Adrenal gland (tissue), 12 donors: ENCODE measurements around the gene SLC25A42. TPM values are rescaled to one million over a fixed set of nuclear protein-coding genes. Genes with fewer than 3 reads are reported as not detected.

Experiments used
- DNase-seq, 7 donors: peaks; one replicate each; pipeline ENCODE4 v3.0.0-alpha.2; 2019 to 2020
- H3K27ac ChIP-seq, 5 donors: fragments of 200-600 bp; sonication (generic) in 4 of 5; 1 replicate in 3 of 5; 2 replicates in 2 of 5; pipeline versions ENCODE4 v1.5.1 to v1.8.0; 2016 to 2020; ENCODE audit warnings: mild to moderate bottlenecking in 1 of 5
- H3K27me3 ChIP-seq: fragments of 200-600 bp; 2 replicates; pipeline ENCODE4 v1.8.0; 2021
- H3K36me3 ChIP-seq, 2 donors: fragments of 200-600 bp; replicated peaks in 1 of 2; 1 replicate in 1 of 2; 2 replicates in 1 of 2; pipeline versions ENCODE4 v1.5.1 to v1.8.0; 2018 to 2022
- H3K4me1 ChIP-seq, 2 donors: fragments of 200-600 bp; replicated peaks in 1 of 2; 1 replicate in 1 of 2; 2 replicates in 1 of 2; pipeline versions ENCODE4 v1.5.1 to v1.8.0; 2018 to 2021
- H3K4me3 ChIP-seq, 4 donors: fragments of 200-600 bp; sonication (generic) in 3 of 4; one replicate each; pipeline ENCODE4 v1.5.1; 2016 to 2018
- H3K9me3 ChIP-seq, 3 donors: fragments of 200-600 bp; sonication (generic) in 1 of 3; replicated peaks in 1 of 3; 1 replicate in 2 of 3; 2 replicates in 1 of 3; pipeline versions ENCODE4 v1.5.1 to v1.8.0; 2016 to 2021
- CTCF ChIP-seq, 6 experiments: fragments of 450-650 bp in 4 of 6; fragments of 200-600 bp in 2 of 6; sonication (generic) in 1 of 6; IDR thresholded peaks; 1 replicate in 5 of 6; 2 replicates in 1 of 6; pipeline versions ENCODE4 v1.5.1 to v1.8.0; 2016 to 2021; ENCODE audit warnings: antibody characterized with exemption in 6 of 6, mild to moderate bottlenecking in 2 of 6, moderate library complexity in 1 of 6
- POLR2A ChIP-seq, 2 donors: fragments of 450-650 bp; IDR thresholded peaks; one replicate each; pipeline ENCODE4 v1.6.1; 2017; ENCODE audit warnings: antibody characterized with exemption in 2 of 2, mild to moderate bottlenecking in 2 of 2, moderate library complexity in 1 of 2
- WGBS, 4 donors: extraction: QIAGEN DNeasy Blood & Tissue Kit in 2 of 4; methylation state at CpG; one replicate each; pipeline versions ENCODE4 v1.1.5 to v1.1.7; 2013 to 2017; 5-methylcytosine and 5-hydroxymethylcytosine counted together
- intact Hi-C, 2 donors: fragments of 100-400 bp; cut with DNase I; formaldehyde crosslinking; loops; one replicate each; pipeline versions ENCODE4 v1.14.1 to v1.15.0; 2022 to 2023
- polyA plus RNA-seq, 3 donors: library from polyadenylated mRNA; stranded (reverse); fragments of 200-250 nt in 2 of 3; fragments of 350-450 nt in 1 of 3; fragmentation: Illumina TruSeq in 1 of 3; extraction: RNeasy Lipid Tissue Mini Kit (QIAGEN cat#74804) in 1 of 3; gene quantifications; one replicate each; pipeline ENCODE4 v1.2.3, GENCODE V29; 2013 to 2014
- total RNA-seq, 9 donors: library from RNA; depleted of rRNA in 4 of 9; stranded (reverse); fragments of >200 nt in 4 of 9; fragments of 120-200 nt in 1 of 9; fragmentation: NEBNext Ultra II Directional in 1 of 9; extraction: Animal tissue kit (Norgen Biotek cat#: 25700) in 1 of 9; gene quantifications; one replicate each; pipeline versions ENCODE4 v1.1.0 to v1.2.4, GENCODE V29; 2013 to 2023
- donor health status: healthy with polysubstance abuse.
- donor health status: Bipolar disorder and iron deficiency.
- donor health status: DM: yes; HTN: yes; CAD: no.
- donor health status: DM: no; HTN: no; CAD: no.
- donor health status: DM: no; HTN: no; CAD: no.
- donor health status: DM: yes; HTN: yes; CAD: no.

Gene SLC25A42
- total and polyA plus RNA-seq, 12 donors = 5.7 to 14.3 (median 11.4) TPM

- Histone ChIP-seq H3K27ac (no peak overlapping the region), H3K9me3 (no peaks in the 10 kb centered on the region), H3K36me3 (no peaks in the 10 kb centered on the region), H3K4me3 (no peak overlapping the region), H3K27me3 (no peaks in the 10 kb centered on the region), H3K4me1 (no peaks in the 10 kb centered on the region)
- WGBS, 4 donors = 84 to 94% (median 92%) methylated on average over 5 to 7 of the region's 7 CpGs
- intact Hi-C loops = no loop called here
- no peak for DNase-seq
- TF ChIP-seq POLR2A (IDR thresholded peaks at IDR 0.05) (no peak), CTCF (IDR thresholded peaks at IDR 0.05) (no peak)
Measured at GRCh38 chr19:19162495-19162894, 98.7 kb downstream of the SLC25A42 start.

Other genes starting within 250 kb of the SLC25A42 start
- gene UPF1, start 232.0 kb upstream of the SLC25A42 start, total RNA-seq = 100 to 1,000 TPM in 1 of 9 donors, 10 to 100 TPM in 8; 31.1 to 141 (median 78.7) TPM
- 10 to 100 TPM; 27.6 to 80.8 (median 55.1) TPM for gene UPF1, start 232.0 kb upstream of the SLC25A42 start, polyA plus RNA-seq
- 1 to 10 TPM in 3 of 9 donors, under 1 TPM in 3, not detected in 3; 0.29 to 2.8 (median 1.1) TPM for gene CERS1, start 167.8 kb upstream of the SLC25A42 start, total RNA-seq
- gene CERS1, start 167.8 kb upstream of the SLC25A42 start, polyA plus RNA-seq = 1 to 10 TPM; 1.8 to 4.3 (median 2.8) TPM
- 100 to 1,000 TPM; 208 to 400 (median 306) TPM for gene COPE, start 144.6 kb upstream of the SLC25A42 start, total RNA-seq
- 100 to 1,000 TPM in 2 of 3 donors, 10 to 100 TPM in 1; 45.1 to 298 (median 245) TPM for gene COPE, start 144.6 kb upstream of the SLC25A42 start, polyA plus RNA-seq
- 10 to 100 TPM; 29.1 to 53.1 (median 46.4) TPM for gene DDX49, start 144.3 kb upstream of the SLC25A42 start, total RNA-seq
- gene DDX49, start 144.3 kb upstream of the SLC25A42 start, polyA plus RNA-seq = 100 to 1,000 TPM in 1 of 3 donors, 10 to 100 TPM in 2; 35.9 to 105 (median 88.9) TPM
- 10 to 100 TPM; 20.7 to 97.1 (median 34.1) TPM for gene HOMER3, start 122.8 kb upstream of the SLC25A42 start, total RNA-seq
- gene HOMER3, start 122.8 kb upstream of the SLC25A42 start, polyA plus RNA-seq = 100 to 1,000 TPM in 1 of 3 donors, 10 to 100 TPM in 2; 13.9 to 130 (median 43.2) TPM
- gene SUGP2, start 30.5 kb upstream of the SLC25A42 start, total RNA-seq = 10 to 100 TPM; 22.0 to 87.6 (median 49.9) TPM
- 100 to 1,000 TPM in 2 of 3 donors, 10 to 100 TPM in 1; 39.6 to 291 (median 176) TPM for gene SUGP2, start 30.5 kb upstream of the SLC25A42 start, polyA plus RNA-seq
- 10 to 100 TPM; 16.7 to 31.5 (median 26.7) TPM for gene ARMC6, start 30.4 kb upstream of the SLC25A42 start, total RNA-seq
- 10 to 100 TPM; 26.5 to 39.3 (median 38.5) TPM for gene ARMC6, start 30.4 kb upstream of the SLC25A42 start, polyA plus RNA-seq
- 10 to 100 TPM; 27.0 to 83.8 (median 37.7) TPM for gene TMEM161A, start 74.5 kb downstream of the SLC25A42 start, total RNA-seq
- 10 to 100 TPM in 2 of 3 donors, 1 to 10 TPM in 1; 5.5 to 52.8 (median 44.4) TPM for gene TMEM161A, start 74.5 kb downstream of the SLC25A42 start, polyA plus RNA-seq
- 1 to 10 TPM in 2 of 9 donors, under 1 TPM in 4, not detected in 3; 0.42 to 3.7 (median 0.76) TPM for gene MEF2B, start 106.3 kb downstream of the SLC25A42 start, total RNA-seq
- gene MEF2B, start 106.3 kb downstream of the SLC25A42 start, polyA plus RNA-seq = 1 to 10 TPM in 2 of 3 donors, not detected in 1; 3.3 to 6.0 TPM
- gene BORCS8, start 128.2 kb downstream of the SLC25A42 start, total RNA-seq = 10 to 100 TPM in 8 of 9 donors, 1 to 10 TPM in 1; 8.3 to 32.2 (median 21.9) TPM
- gene BORCS8, start 128.2 kb downstream of the SLC25A42 start, polyA plus RNA-seq = 10 to 100 TPM; 20.3 to 49.6 (median 34.2) TPM
- 10 to 100 TPM; 28.0 to 79.9 (median 51.6) TPM for gene RFXANK, start 128.3 kb downstream of the SLC25A42 start, total RNA-seq
- gene RFXANK, start 128.3 kb downstream of the SLC25A42 start, polyA plus RNA-seq = 100 to 1,000 TPM in 2 of 3 donors, 10 to 100 TPM in 1; 21.7 to 195 (median 140) TPM
- gene NR2C2AP, start 139.4 kb downstream of the SLC25A42 start, total RNA-seq = 10 to 100 TPM in 8 of 9 donors, 1 to 10 TPM in 1; 4.0 to 16.4 (median 12.3) TPM
- gene NR2C2AP, start 139.4 kb downstream of the SLC25A42 start, polyA plus RNA-seq = 10 to 100 TPM in 2 of 3 donors, 1 to 10 TPM in 1; 9.9 to 21.6 (median 21.2) TPM
- gene NCAN, start 148.0 kb downstream of the SLC25A42 start, total RNA-seq = under 1 TPM in 3 of 9 donors, not detected in 6; 0.06 to 0.42 (median 0.14) TPM
- gene NCAN, start 148.0 kb downstream of the SLC25A42 start, polyA plus RNA-seq = under 1 TPM in 2 of 3 donors, not detected in 1; 0.08 to 0.11 TPM
- 1 to 10 TPM in 2 of 9 donors, under 1 TPM in 3, not detected in 4; 0.28 to 1.1 (median 0.74) TPM for gene TM6SF2, start 209.3 kb downstream of the SLC25A42 start, total RNA-seq
- 1 to 10 TPM in 2 of 3 donors, under 1 TPM in 1; 0.26 to 5.3 (median 1.3) TPM for gene TM6SF2, start 209.3 kb downstream of the SLC25A42 start, polyA plus RNA-seq